C4-2B (cell line): ENCODE measurements around the gene ZNRF4.

Source experiments
- ZFX ChIP-seq: fragments of 450-650 bp; IDR thresholded peaks from 2 replicates; pipeline ENCODE4 v1.6.1; 2017
- TF ChIP-seq, protein P1 (sequence below): fragments of 450-650 bp; conservative IDR thresholded peaks from 2 replicates; pipeline ENCODE4 v1.5.1; 2017; ENCODE audit warnings: mild to moderate bottlenecking

DNA sequence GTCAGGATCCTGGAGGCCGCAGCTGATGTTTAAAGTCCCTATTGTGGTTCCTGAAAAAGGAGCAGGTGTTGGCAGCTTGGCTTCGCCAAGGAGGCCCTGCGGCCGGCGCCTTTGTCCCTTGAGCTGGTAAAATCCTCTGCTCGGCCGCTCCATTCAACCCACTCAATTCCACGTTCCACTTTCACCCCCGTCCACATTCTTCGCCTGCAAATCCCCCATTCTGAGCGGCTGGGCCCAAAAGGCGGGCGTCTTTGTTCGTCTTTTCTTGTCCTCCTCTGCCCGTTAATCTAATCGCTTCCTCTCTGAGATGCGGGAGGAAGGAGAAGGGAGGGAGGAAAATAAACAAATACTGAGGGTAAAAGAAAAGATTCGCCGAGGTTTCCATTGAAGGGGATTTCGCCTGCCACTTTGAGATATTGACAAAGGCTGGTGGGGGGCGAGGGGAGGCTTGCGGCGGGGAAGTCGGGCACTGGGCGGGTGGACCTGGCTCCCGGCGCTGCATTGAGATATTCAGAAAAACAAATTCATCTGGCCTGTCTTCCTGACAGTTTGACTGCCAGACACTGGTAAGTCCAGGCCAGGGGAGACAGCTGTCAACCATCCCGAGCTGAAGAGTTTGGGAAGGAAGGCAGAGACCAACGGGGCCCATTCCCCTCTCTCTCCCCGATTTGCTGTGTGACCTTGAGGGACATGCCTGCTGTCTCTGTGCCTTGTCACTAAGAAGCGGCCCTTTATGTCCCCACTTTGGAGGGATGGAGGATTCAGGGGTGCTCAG, 37.6 kb downstream of the ZNRF4 start:
- TF ChIP-seq, protein P1, sequence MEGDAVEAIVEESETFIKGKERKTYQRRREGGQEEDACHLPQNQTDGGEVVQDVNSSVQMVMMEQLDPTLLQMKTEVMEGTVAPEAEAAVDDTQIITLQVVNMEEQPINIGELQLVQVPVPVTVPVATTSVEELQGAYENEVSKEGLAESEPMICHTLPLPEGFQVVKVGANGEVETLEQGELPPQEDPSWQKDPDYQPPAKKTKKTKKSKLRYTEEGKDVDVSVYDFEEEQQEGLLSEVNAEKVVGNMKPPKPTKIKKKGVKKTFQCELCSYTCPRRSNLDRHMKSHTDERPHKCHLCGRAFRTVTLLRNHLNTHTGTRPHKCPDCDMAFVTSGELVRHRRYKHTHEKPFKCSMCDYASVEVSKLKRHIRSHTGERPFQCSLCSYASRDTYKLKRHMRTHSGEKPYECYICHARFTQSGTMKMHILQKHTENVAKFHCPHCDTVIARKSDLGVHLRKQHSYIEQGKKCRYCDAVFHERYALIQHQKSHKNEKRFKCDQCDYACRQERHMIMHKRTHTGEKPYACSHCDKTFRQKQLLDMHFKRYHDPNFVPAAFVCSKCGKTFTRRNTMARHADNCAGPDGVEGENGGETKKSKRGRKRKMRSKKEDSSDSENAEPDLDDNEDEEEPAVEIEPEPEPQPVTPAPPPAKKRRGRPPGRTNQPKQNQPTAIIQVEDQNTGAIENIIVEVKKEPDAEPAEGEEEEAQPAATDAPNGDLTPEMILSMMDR, result no peak
- TF ChIP-seq ZFX, result no peak
